Caco-2 (cell line): ENCODE measurements around the gene MGST2. TPM values are rescaled to one million over a fixed set of nuclear protein-coding genes. Genes with fewer than 3 reads are reported as not detected.

Experiments used
- BruUV-seq: library from RNA; stranded (reverse); fragments of 400-500 nt; replicated peaks from 2 replicates; lab custom pipeline; 2021; lab: Mats Ljungman, UMichigan
- CTCF ChIA-PET: fragments of 300-600 bp; sonication (Branson Sonifier 250); formaldehyde crosslinking; loops from one replicate; lab custom pipeline; 2022; ENCODE audit warnings: antibody characterized with exemption; lab: Charles Lee
- POLR2A ChIA-PET: fragments of 300-600 bp; sonication (Branson Sonifier 250); formaldehyde crosslinking; loops from one replicate; lab custom pipeline; 2022; ENCODE audit warnings: antibody characterized with exemption; lab: Charles Lee
- DNase-seq, 2 experiments: peaks; one replicate each; pipeline versions ENCODE4 v3.0.0 to v3.0.0-alpha.2; 2020 to 2022
- H3K27me3 ChIP-seq: replicated peaks from 2 replicates; pipeline ENCODE4 v1.6.0; 2011; ENCODE audit warnings: low read length; ENCODE audit not compliant: control insufficient read depth, insufficient read depth
- H3K36me3 ChIP-seq: 2 replicates; pipeline ENCODE4 v1.5.1; 2011; ENCODE audit warnings: low read length; ENCODE audit not compliant: control insufficient read depth, insufficient read depth
- H3K4me1 ChIP-seq: fragments of 250-450 bp; sonication (Bioruptor Pico); 2 replicates; pipeline ENCODE4 v1.5.1; 2020; ENCODE audit warnings: mild to moderate bottlenecking
- H3K4me3 ChIP-seq: 2 replicates; pipeline ENCODE4 v1.5.1; 2011; ENCODE audit warnings: low read depth, mild to moderate bottlenecking, control low read depth, low read length
- H3K9me3 ChIP-seq: fragments of 250-450 bp; sonication (Bioruptor Pico); 2 replicates; pipeline ENCODE4 v1.5.1; 2020; ENCODE audit warnings: mild to moderate bottlenecking, moderate library complexity
- H3K27ac Mint-ChIP-seq: one replicate; pipeline ENCODE4 v1.8.0; 2022; ENCODE audit warnings: mixed read lengths; ENCODE audit not compliant: unreplicated experiment
- H3K27me3 Mint-ChIP-seq: one replicate; pipeline ENCODE4 v1.8.0; 2022; ENCODE audit warnings: mixed read lengths; ENCODE audit not compliant: insufficient read depth, unreplicated experiment
- H3K36me3 Mint-ChIP-seq: one replicate; pipeline ENCODE4 v1.8.0; 2022; ENCODE audit warnings: mild to moderate bottlenecking, mixed read lengths; ENCODE audit not compliant: insufficient read depth, unreplicated experiment
- H3K4me1 Mint-ChIP-seq: one replicate; pipeline ENCODE4 v1.8.0; 2022; ENCODE audit warnings: low read depth, mixed read lengths; ENCODE audit not compliant: unreplicated experiment
- H3K4me3 Mint-ChIP-seq: one replicate; pipeline ENCODE4 v1.8.0; 2022; ENCODE audit warnings: mild to moderate bottlenecking, moderate library complexity, mixed read lengths; ENCODE audit not compliant: unreplicated experiment
- H3K9me3 Mint-ChIP-seq: one replicate; pipeline ENCODE4 v1.8.0; 2022; ENCODE audit warnings: mixed read lengths; ENCODE audit not compliant: unreplicated experiment
- CTCF ChIP-seq, 2 experiments: fragments of 200-600 bp in 1 of 2; IDR thresholded peaks; 1 replicate in 1 of 2; 2 replicates in 1 of 2; pipeline versions ENCODE4 v1.5.1 to v1.8.0; 2011 to 2022; ENCODE audit warnings: antibody characterized with exemption in 1 of 2, control low read depth in 1 of 2, inconsistent platforms in 1 of 2, low read depth in 1 of 2, low read length in 1 of 2, mild to moderate bottlenecking in 1 of 2, moderate library complexity in 1 of 2; ENCODE audit not compliant: insufficient read depth in 1 of 2, severe bottlenecking in 1 of 2, unreplicated experiment in 1 of 2
- intact Hi-C: fragments of 100-400 bp; cut with micrococcal nuclease; formaldehyde crosslinking; loops from one replicate; pipeline ENCODE4 v1.10.0; 2022; ENCODE audit not compliant: unreplicated experiment
- total RNA-seq: library from RNA; stranded (reverse); gene quantifications from 2 replicates; pipeline ENCODE4 v1.2.3, GENCODE V29; 2022

MGST2 gene
- total RNA-seq, 1 experiment from 2014 or later: 81.7 TPM

DNA sequence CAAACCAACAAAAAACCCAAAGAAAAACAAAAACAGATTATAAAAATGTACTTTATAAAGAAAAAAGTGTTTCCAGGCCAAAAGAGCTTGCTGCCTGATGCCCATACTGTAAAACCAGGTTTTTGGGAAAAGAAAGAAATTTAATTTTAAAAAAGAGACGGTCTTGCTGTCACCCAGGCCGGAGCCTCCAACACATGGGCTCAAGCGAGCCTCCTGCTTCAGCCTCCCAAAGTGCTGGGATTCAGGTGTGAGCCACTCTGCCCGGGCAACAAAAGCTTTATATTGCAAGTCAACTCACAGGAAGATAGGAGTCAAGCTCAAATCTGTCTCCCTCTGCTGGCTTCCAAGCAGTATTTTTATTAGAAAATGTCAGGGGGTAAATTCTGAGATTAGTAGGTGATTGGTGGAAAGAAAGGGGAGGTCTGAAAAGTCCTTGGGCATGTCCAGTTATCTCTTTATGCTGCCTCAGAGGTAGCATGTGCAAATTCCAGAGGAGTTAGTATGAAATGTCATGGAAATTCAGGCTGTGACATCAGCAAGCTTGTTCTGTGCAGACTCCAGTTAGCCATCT lies 39.4 kb downstream of the MGST2 start:
- Mint-ChIP-seq H3K4me1 (no peaks in the 10 kb centered on the region), H3K27ac (peak overlapping the region; percentile 71), H3K36me3 (peaks cover 78% of the 10 kb centered on the region), H3K4me3 (no peak overlapping the region), H3K27me3 (no peaks in the 10 kb centered on the region), H3K9me3 (no peaks in the 10 kb centered on the region)
- H3K36me3 ChIP-seq: peaks cover 1% of the 10 kb centered on the region
- peak in 1 of 2 experiments; percentile 42 for TF ChIP-seq CTCF (IDR thresholded peaks at IDR 0.05; ENCODE audit: insufficient read depth in 1 of 2, low read depth in 1 of 2, low read length in 1 of 2, severe bottlenecking in 1 of 2, unreplicated experiment in 1 of 2)
- ChIA-PET CTCF (interaction anchor here (0.8 to 1.8 kb wide), 6 partner anchors 12 to 101 kb away, joined by 3 to 29 read pairs (median 3); partner anchors contain the start of gene MGST2), POLR2A (interaction anchor here (1.0 kb wide), 1 partner anchor 39 kb away, joined by 4 read pairs; the partner anchor contains the start of gene MGST2)
- H3K4me1 ChIP-seq: no peaks in the 10 kb centered on the region
- intact Hi-C loops: loop anchor here (1.0 kb wide), 1 partner anchor 49 kb away; no protein-coding TSS in a partner anchor
- H3K27me3 ChIP-seq: no peaks in the 10 kb centered on the region
- BruUV-seq: no TSS peak
- DNase-seq: peak in 1 of 2 experiments; percentile 23
- no peak overlapping the region for H3K4me3 ChIP-seq
- H3K9me3 ChIP-seq: no peaks in the 10 kb centered on the region

- no peaks in the 10 kb centered on the region for H3K4me1 Mint-ChIP-seq
- peaks cover 65% of the 10 kb centered on the region for H3K36me3 Mint-ChIP-seq
- TF ChIP-seq CTCF (IDR thresholded peaks at IDR 0.05; ENCODE audit: insufficient read depth in 1 of 2, low read depth in 1 of 2, low read length in 1 of 2, severe bottlenecking in 1 of 2, unreplicated experiment in 1 of 2): no peak
- H3K9me3 ChIP-seq: no peaks in the 10 kb centered on the region
- no peak overlapping the region for H3K27ac Mint-ChIP-seq
- no peaks in the 10 kb centered on the region for H3K9me3 Mint-ChIP-seq
- BruUV-seq: no TSS peak
- no peaks in the 10 kb centered on the region; the same call in 1 of the 2 replicates for H3K36me3 ChIP-seq
- H3K27me3 ChIP-seq: no peaks in the 10 kb centered on the region
- intact Hi-C loops: no loop called here
- no peaks in the 10 kb centered on the region for H3K4me1 ChIP-seq
- H3K4me3 Mint-ChIP-seq: no peak overlapping the region
- H3K27me3 Mint-ChIP-seq: no peaks in the 10 kb centered on the region
- CTCF ChIA-PET: interaction anchor here (0.8 kb wide), 1 partner anchor 11 kb away, joined by 3 read pairs; no protein-coding TSS in a partner anchor
- DNase-seq: no peak
- POLR2A ChIA-PET: no interaction called here
- no peak overlapping the region for H3K4me3 ChIP-seq
Observed at GRCh38 chr4:139709660-139710059, 44.0 kb downstream of the MGST2 start.

- ChIA-PET POLR2A (no interaction called here), CTCF (interaction anchor here (0.8 kb wide), 1 partner anchor 11 kb away, joined by 3 read pairs; no protein-coding TSS in a partner anchor)
- Histone ChIP-seq H3K4me1 (peaks cover 4% of the 10 kb centered on the region; the same call in 1 of the 2 replicates), H3K36me3 (no peaks in the 10 kb centered on the region; the same call in 1 of the 2 replicates), H3K27me3 (no peaks in the 10 kb centered on the region), H3K4me3 (no peak overlapping the region), H3K9me3 (no peaks in the 10 kb centered on the region)
- TF ChIP-seq CTCF (IDR thresholded peaks at IDR 0.05; ENCODE audit: insufficient read depth in 1 of 2, low read depth in 1 of 2, low read length in 1 of 2, severe bottlenecking in 1 of 2, unreplicated experiment in 1 of 2): no peak
- intact Hi-C loops: no loop called here
- H3K4me1 Mint-ChIP-seq: no peaks in the 10 kb centered on the region
- peaks cover 63% of the 10 kb centered on the region for H3K36me3 Mint-ChIP-seq
- no peaks in the 10 kb centered on the region for H3K27me3 Mint-ChIP-seq
- no peak overlapping the region for H3K27ac Mint-ChIP-seq
- H3K4me3 Mint-ChIP-seq: no peak overlapping the region
- BruUV-seq: no TSS peak
- no peak for DNase-seq
- H3K9me3 Mint-ChIP-seq: no peaks in the 10 kb centered on the region
Observed at GRCh38 chr4:139710073-139710472, 44.5 kb downstream of the MGST2 start.
